Measurements from ENCODE around the gene CEND1. TPM values are rescaled to one million over a fixed set of nuclear protein-coding genes. Genes with fewer than 3 reads are reported as not detected.

The CEND1 gene
- total RNA-seq, 1 experiment from 2014 or later = 19.8 TPM

GRCh38 chr11:786235-787083 lies 3.4 kb downstream of the CEND1 start:
- H3K79me2 ChIP-seq (ENCODE audit: low read length) = peaks cover 18% of the 10 kb centered on the region
- peaks cover 50% of the 10 kb centered on the region for H3K4me1 ChIP-seq (ENCODE audit: low read length)
- no peaks in the 10 kb centered on the region for H3K9me2 ChIP-seq (replicated peaks; ENCODE audit: insufficient read depth, low read length)
- no peak overlapping the region for H3K4me3 ChIP-seq (ENCODE audit: low read length)
- no peak overlapping the region for H3K9ac ChIP-seq (ENCODE audit: low read length)
- peaks cover 5% of the 10 kb centered on the region; the same call in 1 of the 2 replicates for H4K20me1 ChIP-seq (ENCODE audit: insufficient read depth, low read depth, low read length)
- DNase-seq = peak; percentile 76
- H3K36me3 ChIP-seq (ENCODE audit: insufficient read depth, low read length) = 0 out of 2 replicates have a peak, but pooled peaks cover 6% of the 10 kb centered on the region
- H3K4me2 ChIP-seq (ENCODE audit: low read depth, low read length, poor library complexity, severe bottlenecking) = no peak overlapping the region
- no peaks in the 10 kb centered on the region for H3K27me3 ChIP-seq (ENCODE audit: low read length)
- H3K27ac ChIP-seq (ENCODE audit: low read length) = peak overlapping the region; percentile 48; the same call in 1 of the 2 replicates
- H3K9me3 ChIP-seq (ENCODE audit: low read length) = no peaks in the 10 kb centered on the region
- H2AFZ ChIP-seq (ENCODE audit: low read length) = no peak overlapping the region

DNA sequence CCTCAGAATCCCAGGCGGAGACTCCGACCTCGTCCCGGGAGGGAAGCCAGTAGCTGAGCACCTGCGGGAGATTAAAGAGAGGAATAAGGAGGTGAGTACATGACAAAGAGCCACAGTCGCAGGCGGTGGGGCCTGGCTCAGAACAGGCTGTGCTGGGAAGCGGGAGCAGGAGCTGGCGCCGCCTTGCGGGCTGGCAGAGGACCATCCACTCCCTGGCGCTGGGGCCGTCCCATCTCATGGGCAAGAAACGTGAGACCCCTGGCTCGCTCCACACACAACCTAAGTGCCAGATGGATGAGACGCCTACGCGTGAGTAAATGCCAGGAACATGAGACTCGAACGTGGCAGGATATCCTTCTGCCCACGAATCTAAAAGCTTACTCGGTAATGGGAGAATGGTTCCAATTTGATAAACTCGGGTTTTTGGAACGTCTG lies 6.3 kb downstream of the CEND1 start:
- Histone ChIP-seq H3K4me3 (ENCODE audit: low read length) (no peak overlapping the region), H3K9me3 (ENCODE audit: low read length) (no peaks in the 10 kb centered on the region), H3K9ac (ENCODE audit: low read length) (no peak overlapping the region), H3K27ac (ENCODE audit: low read length) (no peak overlapping the region), H3K9me2 (replicated peaks; ENCODE audit: insufficient read depth, low read length) (no peaks in the 10 kb centered on the region), H2AFZ (ENCODE audit: low read length) (no peak overlapping the region), H3K79me2 (ENCODE audit: low read length) (peaks cover 20% of the 10 kb centered on the region), H4K20me1 (ENCODE audit: insufficient read depth, low read depth, low read length) (peaks cover 10% of the 10 kb centered on the region), H3K36me3 (ENCODE audit: insufficient read depth, low read length) (0 out of 2 replicates have a peak, but pooled peaks cover 9% of the 10 kb centered on the region), H3K27me3 (ENCODE audit: low read length) (no peaks in the 10 kb centered on the region), H3K4me1 (ENCODE audit: low read length) (peaks cover 47% of the 10 kb centered on the region), H3K4me2 (ENCODE audit: low read depth, low read length, poor library complexity, severe bottlenecking) (no peak overlapping the region)
- DNase-seq = peak; percentile 77

DNA sequence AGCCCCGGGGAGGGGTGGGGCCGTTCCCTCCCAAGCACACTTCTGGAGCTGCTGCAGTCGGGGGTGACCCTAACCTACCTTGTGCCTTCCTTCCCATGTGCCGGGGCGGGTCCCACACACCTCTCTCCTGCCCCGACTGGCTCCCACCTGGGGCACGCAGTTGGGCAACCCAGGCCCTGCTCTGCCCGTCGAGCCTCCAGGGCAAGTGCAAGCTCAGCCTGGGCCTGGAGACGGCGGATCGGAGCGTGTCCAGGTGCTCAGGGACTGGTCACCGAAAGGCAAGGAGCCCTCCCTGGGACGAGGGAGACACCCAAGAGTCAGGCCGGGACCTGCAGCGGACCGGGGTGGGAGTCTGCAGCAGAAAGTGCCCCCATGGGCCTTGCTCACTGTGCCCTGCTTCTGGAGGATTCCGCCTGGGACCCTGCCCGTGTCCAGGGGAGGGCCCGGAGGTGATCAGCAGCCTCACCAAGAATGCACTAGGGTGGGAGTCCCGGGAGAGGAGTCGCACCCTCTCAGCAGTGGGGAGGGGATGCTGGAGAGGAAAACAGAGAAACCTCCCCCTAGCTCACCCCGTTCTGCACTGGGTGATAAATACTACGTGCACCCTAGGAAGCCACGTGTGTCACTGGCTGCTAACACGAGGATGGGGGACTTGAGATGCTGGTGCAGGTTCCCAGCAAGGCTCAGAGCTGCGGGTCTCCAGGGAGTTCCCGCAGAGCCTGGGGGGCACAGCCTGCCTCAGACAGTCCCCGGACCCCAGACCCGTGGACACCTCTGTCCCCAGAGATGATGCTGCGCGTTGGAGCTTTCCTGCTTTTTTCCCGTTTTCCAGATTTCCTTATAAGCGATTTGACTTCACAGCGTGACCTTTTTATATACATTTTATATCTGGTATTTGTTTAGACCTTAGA lies 7.4 kb downstream of the CEND1 start:
- H3K79me2 ChIP-seq (ENCODE audit: low read length) = peaks cover 24% of the 10 kb centered on the region
- H3K9ac ChIP-seq (ENCODE audit: low read length) = no peak overlapping the region
- no peaks in the 10 kb centered on the region for H3K9me2 ChIP-seq (replicated peaks; ENCODE audit: insufficient read depth, low read length)
- H3K27ac ChIP-seq (ENCODE audit: low read length) = no peak overlapping the region
- no peak overlapping the region for H3K4me3 ChIP-seq (ENCODE audit: low read length)
- H4K20me1 ChIP-seq (ENCODE audit: insufficient read depth, low read depth, low read length) = peaks cover 8% of the 10 kb centered on the region; the same call in 1 of the 2 replicates
- no peak overlapping the region for H2AFZ ChIP-seq (ENCODE audit: low read length)
- 0 out of 2 replicates have a peak, but pooled peaks cover 6% of the 10 kb centered on the region for H3K36me3 ChIP-seq (ENCODE audit: insufficient read depth, low read length)
- H3K4me1 ChIP-seq (ENCODE audit: low read length) = peaks cover 42% of the 10 kb centered on the region
- DNase-seq = no peak
- no peaks in the 10 kb centered on the region for H3K27me3 ChIP-seq (ENCODE audit: low read length)
- no peaks in the 10 kb centered on the region for H3K9me3 ChIP-seq (ENCODE audit: low read length)
- H3K4me2 ChIP-seq (ENCODE audit: low read depth, low read length, poor library complexity, severe bottlenecking) = no peak overlapping the region

DNA sequence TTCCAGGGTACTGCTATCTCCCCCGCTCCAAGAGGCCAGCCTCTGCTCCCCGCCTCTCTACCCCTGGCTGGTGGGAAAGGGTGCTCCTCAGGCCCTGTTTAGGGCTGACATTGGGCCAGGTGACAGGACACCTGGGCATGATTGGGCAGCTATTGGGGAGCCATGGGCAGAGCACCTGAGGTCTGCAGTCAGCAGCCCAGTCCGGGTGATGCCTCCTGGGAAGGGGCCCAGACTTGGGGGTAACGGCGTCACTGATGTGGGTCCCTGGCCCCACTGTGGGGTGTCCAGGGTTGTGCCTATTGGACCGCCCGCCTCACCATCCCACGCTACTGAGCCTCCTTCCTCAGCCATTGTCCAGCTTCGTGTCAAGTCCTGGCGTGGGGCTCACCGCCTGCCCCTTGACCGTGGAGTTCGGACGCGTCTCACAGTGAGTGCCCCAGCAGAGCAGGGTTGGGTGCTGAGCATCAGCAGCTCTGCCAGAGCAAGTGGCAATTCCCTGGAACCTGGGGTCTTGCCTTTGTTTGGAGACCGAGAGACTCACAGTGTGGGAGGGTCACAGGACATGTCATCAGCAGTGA lies 9.8 kb downstream of the CEND1 start:
- 0 out of 2 replicates have a peak, but pooled peaks cover 6% of the 10 kb centered on the region for H3K36me3 ChIP-seq (ENCODE audit: insufficient read depth, low read length)
- peaks cover 35% of the 10 kb centered on the region for H3K4me1 ChIP-seq (ENCODE audit: low read length)
- H3K4me2 ChIP-seq (ENCODE audit: low read depth, low read length, poor library complexity, severe bottlenecking) = no peak overlapping the region
- no peak overlapping the region for H2AFZ ChIP-seq (ENCODE audit: low read length)
- H3K9me2 ChIP-seq (replicated peaks; ENCODE audit: insufficient read depth, low read length) = no peaks in the 10 kb centered on the region
- H3K79me2 ChIP-seq (ENCODE audit: low read length) = peaks cover 44% of the 10 kb centered on the region
- H3K9ac ChIP-seq (ENCODE audit: low read length) = no peak overlapping the region
- no peak overlapping the region for H3K4me3 ChIP-seq (ENCODE audit: low read length)
- no peaks in the 10 kb centered on the region for H3K27me3 ChIP-seq (ENCODE audit: low read length)
- H3K27ac ChIP-seq (ENCODE audit: low read length) = no peak overlapping the region
- H3K9me3 ChIP-seq (ENCODE audit: low read length) = no peaks in the 10 kb centered on the region
- no peak for DNase-seq
- H4K20me1 ChIP-seq (ENCODE audit: insufficient read depth, low read depth, low read length) = peaks cover 23% of the 10 kb centered on the region

GRCh38 chr11:778976-779954 lies 10.6 kb downstream of the CEND1 start:
- Histone ChIP-seq H2AFZ (ENCODE audit: low read length) (no peak overlapping the region), H3K27me3 (ENCODE audit: low read length) (no peaks in the 10 kb centered on the region), H3K4me2 (ENCODE audit: low read depth, low read length, poor library complexity, severe bottlenecking) (peak overlapping the region; percentile 97), H3K9me2 (replicated peaks; ENCODE audit: insufficient read depth, low read length) (no peaks in the 10 kb centered on the region), H3K36me3 (ENCODE audit: insufficient read depth, low read length) (0 out of 2 replicates have a peak, but pooled peaks cover 6% of the 10 kb centered on the region), H3K4me1 (ENCODE audit: low read length) (peaks cover 35% of the 10 kb centered on the region), H3K27ac (ENCODE audit: low read length) (no peak overlapping the region), H3K9me3 (ENCODE audit: low read length) (no peaks in the 10 kb centered on the region), H3K9ac (ENCODE audit: low read length) (peak overlapping the region; percentile 96; the same call in 1 of the 2 replicates), H3K4me3 (ENCODE audit: low read length) (peak overlapping the region; percentile 94; the same call in 1 of the 2 replicates), H4K20me1 (ENCODE audit: insufficient read depth, low read depth, low read length) (peaks cover 27% of the 10 kb centered on the region), H3K79me2 (ENCODE audit: low read length) (peaks cover 52% of the 10 kb centered on the region)
- DNase-seq = no peak

DNA sequence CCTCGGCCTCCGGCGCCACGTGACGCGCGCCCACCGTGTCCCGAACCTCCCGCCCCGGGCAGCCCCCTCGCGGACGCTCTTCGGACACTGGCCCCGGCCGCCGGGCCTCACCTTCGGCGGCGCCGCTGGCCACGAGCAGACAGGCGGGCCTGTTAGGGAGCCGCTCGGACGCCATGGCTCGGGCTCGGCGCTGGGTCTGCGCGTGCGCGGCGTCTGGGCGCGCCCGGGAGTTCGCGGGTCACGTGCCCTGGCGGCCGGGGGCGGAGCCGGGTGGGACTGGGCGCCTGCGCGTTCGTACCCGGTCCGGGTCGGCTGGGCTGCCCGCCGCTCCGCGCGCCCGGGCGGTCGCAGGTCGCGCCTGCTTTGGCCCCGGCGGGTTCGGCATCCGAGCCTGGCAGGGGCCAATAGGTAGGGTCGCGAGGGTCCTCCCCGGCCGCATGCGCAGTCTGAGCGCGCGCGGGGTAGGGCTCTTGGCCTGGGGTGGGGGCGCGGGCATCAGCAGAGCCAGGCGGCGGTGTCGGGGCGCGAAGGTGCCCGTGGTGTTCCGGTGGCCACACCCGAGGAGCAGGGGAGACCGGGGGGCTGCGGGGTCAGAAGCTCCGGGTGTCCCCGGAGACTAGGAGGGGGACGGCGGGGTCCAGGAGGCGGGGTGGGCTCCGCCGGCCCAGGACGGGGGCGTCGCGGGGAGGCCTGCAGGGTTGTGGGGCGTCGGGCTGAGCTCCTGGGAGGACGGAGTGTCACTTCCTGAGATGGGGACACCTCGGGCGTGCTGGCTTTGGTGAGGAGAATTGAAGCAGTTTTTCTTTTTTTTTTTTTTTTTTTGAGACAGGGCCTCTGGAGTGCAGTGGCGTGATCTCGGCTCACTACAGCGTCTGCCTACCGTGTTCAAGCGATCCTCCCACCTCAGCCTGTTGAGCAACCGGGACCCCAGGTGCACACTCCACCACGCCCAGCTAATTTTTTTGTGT lies 12.3 kb downstream of the CEND1 start, which contains the start of gene GATD1:
Gene GATD1 (minus strand): TSS at position 200 of the 968 bp plus-strand sequence. CDS start 25 bp downstream, at position 175.
- Histone ChIP-seq H3K36me3 (ENCODE audit: insufficient read depth, low read length) (peaks cover 10% of the 10 kb centered on the region; the same call in 1 of the 2 replicates), H3K27ac (ENCODE audit: low read length) (peak within 1 kb of the TSS; percentile 86), H3K4me1 (ENCODE audit: low read length) (peaks cover 35% of the 10 kb centered on the region), H3K9me2 (replicated peaks; ENCODE audit: insufficient read depth, low read length) (no peaks in the 10 kb centered on the region), H3K9ac (ENCODE audit: low read length) (peak within 1 kb of the TSS; percentile 96), H4K20me1 (ENCODE audit: insufficient read depth, low read depth, low read length) (peaks cover 40% of the 10 kb centered on the region), H3K4me2 (ENCODE audit: low read depth, low read length, poor library complexity, severe bottlenecking) (peak within 1 kb of the TSS; percentile 97), H3K4me3 (ENCODE audit: low read length) (peak within 1 kb of the TSS; percentile 94), H2AFZ (ENCODE audit: low read length) (0 out of 2 replicates have a peak within 1 kb of the TSS, but pooled peaks have one; percentile 58), H3K9me3 (ENCODE audit: low read length) (no peaks in the 10 kb centered on the region), H3K27me3 (ENCODE audit: low read length) (no peaks in the 10 kb centered on the region), H3K79me2 (ENCODE audit: low read length) (peaks cover 66% of the 10 kb centered on the region)
- DNase-seq = peak; percentile 97
